HG03045 (cell line): ENCODE data around the gene CNN3.

Experiments used
- ATAC-seq: cut with Tn5 transposase; IDR thresholded peaks from one replicate; pipeline ENCODE4 v1.9.1; 2021; ENCODE audit warnings: mild to moderate bottlenecking, moderate library complexity; ENCODE audit not compliant: unreplicated experiment

CNN3 gene

DNA sequence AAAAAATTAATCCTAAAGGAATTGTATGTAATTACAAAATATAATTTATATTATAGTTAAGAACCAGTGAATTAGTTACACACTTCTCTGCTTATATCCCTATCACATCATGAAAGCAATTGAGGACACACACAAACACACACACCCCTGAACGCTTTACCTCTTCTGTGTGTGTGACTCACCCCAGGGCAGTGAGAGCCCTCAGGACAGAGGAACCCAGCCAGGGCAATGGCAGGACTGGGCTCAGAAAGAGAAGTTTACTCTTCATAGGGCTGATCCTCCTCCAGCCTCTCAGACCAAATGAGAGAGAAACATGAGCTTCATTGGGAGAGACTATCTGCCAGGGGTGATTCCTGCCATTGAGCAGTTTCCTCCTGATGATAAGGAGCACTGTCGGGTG, 68.6 kb downstream of the CNN3 start:
- ATAC-seq, result no peak

GRCh38 chr1:94856868-94857267, 70.0 kb downstream of the CNN3 start:
- ATAC-seq, result no peak

- no peak for ATAC-seq
Measured at GRCh38 chr1:94856004-94856403, 70.9 kb downstream of the CNN3 start.

- ATAC-seq, result no peak
Measured at GRCh38 chr1:94855307-94855700, 71.6 kb downstream of the CNN3 start.

DNA sequence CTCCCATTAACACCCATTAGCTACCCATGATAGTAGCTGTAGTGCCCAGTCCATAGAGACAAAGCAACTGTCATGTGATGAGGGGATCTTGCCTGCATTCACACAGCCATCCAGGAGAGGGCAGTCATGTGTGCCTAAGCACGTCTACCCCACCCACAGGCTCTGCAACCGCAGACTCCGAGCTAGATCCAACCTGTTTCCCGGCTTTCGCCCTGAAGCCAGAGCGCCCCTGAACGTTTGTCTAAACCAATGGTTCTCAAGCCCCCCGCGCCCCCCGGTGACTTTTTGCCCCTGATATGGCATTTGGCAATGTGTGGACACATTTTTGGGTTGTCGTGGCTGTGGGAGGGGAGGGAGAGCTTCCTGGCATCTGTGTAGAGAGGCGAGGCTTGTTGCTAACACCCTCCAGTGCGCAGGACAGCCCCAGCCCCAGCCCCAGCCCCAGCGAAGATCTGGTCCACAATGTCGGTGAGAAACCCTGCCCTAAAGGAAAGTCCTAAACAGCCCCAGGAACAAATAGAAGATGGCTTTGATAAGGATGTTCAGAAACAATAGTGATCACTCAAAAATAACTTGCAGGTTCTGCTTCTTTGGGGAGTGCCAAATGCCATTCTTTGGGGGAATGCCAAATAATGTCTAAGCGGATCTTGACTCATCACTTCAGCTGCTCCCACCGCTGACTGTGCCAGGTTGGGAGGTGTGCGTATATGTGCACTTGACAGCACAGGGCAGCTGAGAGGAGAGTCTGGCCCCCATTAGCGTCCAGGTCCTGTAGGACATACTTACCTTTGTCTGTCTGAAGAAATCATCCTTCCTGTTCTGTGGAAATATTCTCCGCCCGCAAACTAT, 72.2 kb downstream of the CNN3 start:
- peak; percentile 99 for ATAC-seq

DNA sequence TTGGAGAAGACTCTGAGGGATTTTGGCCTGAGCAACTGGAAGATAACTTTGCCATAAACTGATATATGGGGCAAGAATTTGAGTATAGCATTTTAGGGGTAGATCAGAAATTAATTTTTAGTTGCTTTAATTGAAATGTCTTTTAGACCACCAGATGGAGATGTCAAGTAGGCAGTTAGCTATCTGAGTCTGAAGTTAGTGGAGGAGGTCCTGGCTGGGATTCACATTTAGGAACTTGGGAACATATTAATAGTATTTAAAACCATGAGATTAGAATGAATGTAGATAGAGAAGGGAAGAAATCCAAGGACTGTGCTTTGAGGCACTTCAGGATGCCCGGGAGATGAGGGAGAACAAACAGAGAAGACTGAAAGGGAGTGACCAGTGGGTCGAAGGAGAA, 74.1 kb downstream of the CNN3 start:
- ATAC-seq, result no peak

- no peak for ATAC-seq
Measured at GRCh38 chr1:94851571-94851970, 75.3 kb downstream of the CNN3 start.
